ENCODE results near the gene PLIN1.

The PLIN1 gene

GRCh38 chr15:89671687-89672086, 7.5 kb downstream of the PLIN1 start:
- DNase-seq (ENCODE audit: low read depth, low spot score), result no peak

- no peak for DNase-seq (ENCODE audit: low read depth, low spot score)
Measured at GRCh38 chr15:89670971-89671560, 8.1 kb downstream of the PLIN1 start.

- DNase-seq (ENCODE audit: low read depth, low spot score), result no peak
Measured at GRCh38 chr15:89669941-89670340, 9.2 kb downstream of the PLIN1 start.

GRCh38 chr15:89669309-89669865, 9.8 kb downstream of the PLIN1 start:
- DNase-seq (ENCODE audit: low read depth, low spot score), result no peak

- no peak for DNase-seq (ENCODE audit: low read depth, low spot score)
Measured at GRCh38 chr15:89668171-89668570, 11.0 kb downstream of the PLIN1 start.

- no peak for DNase-seq (ENCODE audit: low read depth, low spot score)
Measured at GRCh38 chr15:89667706-89667960, 11.5 kb downstream of the PLIN1 start.

GRCh38 chr15:89666858-89667705, 12.1 kb downstream of the PLIN1 start:
- DNase-seq (ENCODE audit: low read depth, low spot score), result no peak

GRCh38 chr15:89666184-89666857, 12.8 kb downstream of the PLIN1 start:
- no peak for DNase-seq (ENCODE audit: low read depth, low spot score)

- no peak for DNase-seq (ENCODE audit: low read depth, low spot score)
Measured at GRCh38 chr15:89665449-89666181, 13.6 kb downstream of the PLIN1 start.

GRCh38 chr15:89664441-89665350, 14.5 kb downstream of the PLIN1 start:
- no peak for DNase-seq (ENCODE audit: low read depth, low spot score)

GRCh38 chr15:89662893-89663626, 16.1 kb downstream of the PLIN1 start:
- DNase-seq (ENCODE audit: low read depth, low spot score), result no peak

- DNase-seq (ENCODE audit: low read depth, low spot score), result no peak
Measured at GRCh38 chr15:89660556-89660955, 18.6 kb downstream of the PLIN1 start.

- no peak for DNase-seq (ENCODE audit: low read depth, low spot score)
Measured at GRCh38 chr15:89659295-89659694, 19.9 kb downstream of the PLIN1 start.

- no peak for DNase-seq (ENCODE audit: low read depth, low spot score)
Measured at GRCh38 chr15:89657686-89658200, 21.4 kb downstream of the PLIN1 start.

- DNase-seq (ENCODE audit: low read depth, low spot score), result no peak
Measured at GRCh38 chr15:89656116-89656815, 22.9 kb downstream of the PLIN1 start.

- DNase-seq (ENCODE audit: low read depth, low spot score), result no peak
Measured at GRCh38 chr15:89654847-89655805, 24.0 kb downstream of the PLIN1 start, which contains the start of gene KIF7. TSS of gene KIF7 (minus strand) at chr15:89655467. CDS start at chr15:89652930, 2,537 bp downstream.

GRCh38 chr15:89654301-89654761, 24.8 kb downstream of the PLIN1 start:
- DNase-seq (ENCODE audit: low read depth, low spot score), result no peak

GRCh38 chr15:89653578-89653977, 25.6 kb downstream of the PLIN1 start:
- DNase-seq (ENCODE audit: low read depth, low spot score), result no peak
